GM23338 (cell line): Measurements from ENCODE around the gene SVIL.

ENCODE experiments used
- CREB1 ChIP-seq: fragments of 250-450 bp; sonication (Bioruptor Pico); IDR thresholded peaks from 2 replicates; pipeline ENCODE4 v1.5.0; 2020; ENCODE audit warnings: low read depth, mild to moderate bottlenecking, moderate library complexity
- EZH2 ChIP-seq: fragments of 200-600 bp; sonication (generic); IDR thresholded peaks from one replicate; pipeline ENCODE4 v1.8.0; 2017; ENCODE audit warnings: antibody characterized with exemption, mild to moderate bottlenecking, low read depth; ENCODE audit not compliant: unreplicated experiment
- EZH2phosphoT487 ChIP-seq: fragments of 200-600 bp; sonication (generic); IDR thresholded peaks from one replicate; pipeline ENCODE4 v1.8.1; 2018; ENCODE audit warnings: antibody characterized with exemption; ENCODE audit not compliant: unreplicated experiment
- NANOG ChIP-seq: IDR thresholded peaks from 2 replicates; pipeline ENCODE4 v1.6.1; 2016; ENCODE audit warnings: antibody characterized with exemption, borderline replicate concordance
- POLR2AphosphoS5 ChIP-seq: IDR thresholded peaks from 2 replicates; pipeline ENCODE4 v1.6.1; 2016; ENCODE audit warnings: antibody characterized with exemption, low read depth
- REST ChIP-seq: IDR thresholded peaks from one replicate; pipeline ENCODE4 v1.6.1; 2018; ENCODE audit warnings: antibody characterized with exemption; ENCODE audit not compliant: unreplicated experiment
- ZNF114 ChIP-seq: fragments of 250-450 bp; sonication (Bioruptor Pico); IDR thresholded peaks from 2 replicates; pipeline ENCODE4 v1.5.0; 2020; ENCODE audit warnings: mild to moderate bottlenecking, moderate library complexity
- TF ChIP-seq, protein P1 (sequence below), 2 experiments: fragments of 200-600 bp in 1 of 2; sonication (generic) in 1 of 2; conservative IDR thresholded peaks; 2 replicates each; pipeline versions ENCODE4 v1.5.1 to v1.6.1; 2016 to 2017; ENCODE audit warnings: antibody characterized with exemption in 2 of 2, low read depth in 2 of 2, mild to moderate bottlenecking in 2 of 2, moderate library complexity in 1 of 2
- TF ChIP-seq, protein P2 (sequence below): fragments of 250-450 bp; sonication (Bioruptor Pico); IDR thresholded peaks from 2 replicates; pipeline ENCODE4 v1.5.0; 2020; ENCODE audit warnings: mild to moderate bottlenecking, moderate library complexity
- TF ChIP-seq, protein P3 (sequence below): IDR thresholded peaks from 2 replicates; pipeline ENCODE4 v1.6.1; 2016; ENCODE audit warnings: antibody characterized with exemption

- TF ChIP-seq EZH2: no peak
- no peak for TF ChIP-seq EZH2phosphoT487
- TF ChIP-seq, protein P1, sequence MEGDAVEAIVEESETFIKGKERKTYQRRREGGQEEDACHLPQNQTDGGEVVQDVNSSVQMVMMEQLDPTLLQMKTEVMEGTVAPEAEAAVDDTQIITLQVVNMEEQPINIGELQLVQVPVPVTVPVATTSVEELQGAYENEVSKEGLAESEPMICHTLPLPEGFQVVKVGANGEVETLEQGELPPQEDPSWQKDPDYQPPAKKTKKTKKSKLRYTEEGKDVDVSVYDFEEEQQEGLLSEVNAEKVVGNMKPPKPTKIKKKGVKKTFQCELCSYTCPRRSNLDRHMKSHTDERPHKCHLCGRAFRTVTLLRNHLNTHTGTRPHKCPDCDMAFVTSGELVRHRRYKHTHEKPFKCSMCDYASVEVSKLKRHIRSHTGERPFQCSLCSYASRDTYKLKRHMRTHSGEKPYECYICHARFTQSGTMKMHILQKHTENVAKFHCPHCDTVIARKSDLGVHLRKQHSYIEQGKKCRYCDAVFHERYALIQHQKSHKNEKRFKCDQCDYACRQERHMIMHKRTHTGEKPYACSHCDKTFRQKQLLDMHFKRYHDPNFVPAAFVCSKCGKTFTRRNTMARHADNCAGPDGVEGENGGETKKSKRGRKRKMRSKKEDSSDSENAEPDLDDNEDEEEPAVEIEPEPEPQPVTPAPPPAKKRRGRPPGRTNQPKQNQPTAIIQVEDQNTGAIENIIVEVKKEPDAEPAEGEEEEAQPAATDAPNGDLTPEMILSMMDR (conservative IDR thresholded peaks at IDR 0.05; ENCODE audit: low read depth in 2 of 2): no peak
- TF ChIP-seq, protein P2, sequence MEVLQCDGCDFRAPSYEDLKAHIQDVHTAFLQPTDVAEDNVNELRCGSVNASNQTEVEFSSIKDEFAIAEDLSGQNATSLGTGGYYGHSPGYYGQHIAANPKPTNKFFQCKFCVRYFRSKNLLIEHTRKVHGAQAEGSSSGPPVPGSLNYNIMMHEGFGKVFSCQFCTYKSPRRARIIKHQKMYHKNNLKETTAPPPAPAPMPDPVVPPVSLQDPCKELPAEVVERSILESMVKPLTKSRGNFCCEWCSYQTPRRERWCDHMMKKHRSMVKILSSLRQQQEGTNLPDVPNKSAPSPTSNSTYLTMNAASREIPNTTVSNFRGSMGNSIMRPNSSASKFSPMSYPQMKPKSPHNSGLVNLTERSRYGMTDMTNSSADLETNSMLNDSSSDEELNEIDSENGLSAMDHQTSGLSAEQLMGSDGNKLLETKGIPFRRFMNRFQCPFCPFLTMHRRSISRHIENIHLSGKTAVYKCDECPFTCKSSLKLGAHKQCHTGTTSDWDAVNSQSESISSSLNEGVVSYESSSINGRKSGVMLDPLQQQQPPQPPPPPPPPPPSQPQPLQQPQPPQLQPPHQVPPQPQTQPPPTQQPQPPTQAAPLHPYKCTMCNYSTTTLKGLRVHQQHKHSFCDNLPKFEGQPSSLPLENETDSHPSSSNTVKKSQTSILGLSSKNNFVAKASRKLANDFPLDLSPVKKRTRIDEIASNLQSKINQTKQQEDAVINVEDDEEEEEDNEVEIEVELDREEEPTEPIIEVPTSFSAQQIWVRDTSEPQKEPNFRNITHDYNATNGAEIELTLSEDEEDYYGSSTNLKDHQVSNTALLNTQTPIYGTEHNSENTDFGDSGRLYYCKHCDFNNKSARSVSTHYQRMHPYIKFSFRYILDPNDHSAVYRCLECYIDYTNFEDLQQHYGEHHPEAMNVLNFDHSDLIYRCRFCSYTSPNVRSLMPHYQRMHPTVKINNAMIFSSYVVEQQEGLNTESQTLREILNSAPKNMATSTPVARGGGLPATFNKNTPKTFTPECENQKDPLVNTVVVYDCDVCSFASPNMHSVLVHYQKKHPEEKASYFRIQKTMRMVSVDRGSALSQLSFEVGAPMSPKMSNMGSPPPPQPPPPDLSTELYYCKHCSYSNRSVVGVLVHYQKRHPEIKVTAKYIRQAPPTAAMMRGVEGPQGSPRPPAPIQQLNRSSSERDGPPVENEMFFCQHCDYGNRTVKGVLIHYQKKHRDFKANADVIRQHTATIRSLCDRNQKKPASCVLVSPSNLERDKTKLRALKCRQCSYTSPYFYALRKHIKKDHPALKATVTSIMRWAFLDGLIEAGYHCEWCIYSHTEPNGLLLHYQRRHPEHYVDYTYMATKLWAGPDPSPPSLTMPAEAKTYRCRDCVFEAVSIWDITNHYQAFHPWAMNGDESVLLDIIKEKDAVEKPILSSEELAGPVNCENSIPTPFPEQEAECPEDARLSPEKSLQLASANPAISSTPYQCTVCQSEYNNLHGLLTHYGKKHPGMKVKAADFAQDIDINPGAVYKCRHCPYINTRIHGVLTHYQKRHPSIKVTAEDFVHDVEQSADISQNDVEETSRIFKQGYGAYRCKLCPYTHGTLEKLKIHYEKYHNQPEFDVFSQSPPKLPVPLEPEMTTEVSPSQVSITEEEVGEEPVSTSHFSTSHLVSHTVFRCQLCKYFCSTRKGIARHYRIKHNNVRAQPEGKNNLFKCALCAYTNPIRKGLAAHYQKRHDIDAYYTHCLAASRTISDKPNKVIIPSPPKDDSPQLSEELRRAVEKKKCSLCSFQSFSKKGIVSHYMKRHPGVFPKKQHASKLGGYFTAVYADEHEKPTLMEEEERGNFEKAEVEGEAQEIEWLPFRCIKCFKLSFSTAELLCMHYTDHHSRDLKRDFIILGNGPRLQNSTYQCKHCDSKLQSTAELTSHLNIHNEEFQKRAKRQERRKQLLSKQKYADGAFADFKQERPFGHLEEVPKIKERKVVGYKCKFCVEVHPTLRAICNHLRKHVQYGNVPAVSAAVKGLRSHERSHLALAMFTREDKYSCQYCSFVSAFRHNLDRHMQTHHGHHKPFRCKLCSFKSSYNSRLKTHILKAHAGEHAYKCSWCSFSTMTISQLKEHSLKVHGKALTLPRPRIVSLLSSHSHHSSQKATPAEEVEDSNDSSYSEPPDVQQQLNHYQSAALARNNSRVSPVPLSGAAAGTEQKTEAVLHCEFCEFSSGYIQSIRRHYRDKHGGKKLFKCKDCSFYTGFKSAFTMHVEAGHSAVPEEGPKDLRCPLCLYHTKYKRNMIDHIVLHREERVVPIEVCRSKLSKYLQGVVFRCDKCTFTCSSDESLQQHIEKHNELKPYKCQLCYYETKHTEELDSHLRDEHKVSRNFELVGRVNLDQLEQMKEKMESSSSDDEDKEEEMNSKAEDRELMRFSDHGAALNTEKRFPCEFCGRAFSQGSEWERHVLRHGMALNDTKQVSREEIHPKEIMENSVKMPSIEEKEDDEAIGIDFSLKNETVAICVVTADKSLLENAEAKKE (CRISPR knock-in tag): no peak
- TF ChIP-seq CREB1 (CRISPR knock-in tag): no peak
- TF ChIP-seq POLR2AphosphoS5: no peak
- TF ChIP-seq, protein P3, sequence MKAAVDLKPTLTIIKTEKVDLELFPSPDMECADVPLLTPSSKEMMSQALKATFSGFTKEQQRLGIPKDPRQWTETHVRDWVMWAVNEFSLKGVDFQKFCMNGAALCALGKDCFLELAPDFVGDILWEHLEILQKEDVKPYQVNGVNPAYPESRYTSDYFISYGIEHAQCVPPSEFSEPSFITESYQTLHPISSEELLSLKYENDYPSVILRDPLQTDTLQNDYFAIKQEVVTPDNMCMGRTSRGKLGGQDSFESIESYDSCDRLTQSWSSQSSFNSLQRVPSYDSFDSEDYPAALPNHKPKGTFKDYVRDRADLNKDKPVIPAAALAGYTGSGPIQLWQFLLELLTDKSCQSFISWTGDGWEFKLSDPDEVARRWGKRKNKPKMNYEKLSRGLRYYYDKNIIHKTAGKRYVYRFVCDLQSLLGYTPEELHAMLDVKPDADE: no peak
- no peak for TF ChIP-seq ZNF114 (CRISPR knock-in tag)
- TF ChIP-seq REST: no peak
- no peak for TF ChIP-seq NANOG
Observed at GRCh38 chr10:29450405-29450804, 184.4 kb downstream of the SVIL start.
